Fibroblast of gingiva (primary cell): ENCODE results near the gene CEP63.
"Not testable (repeated sequence)": the region's sequence is repeated elsewhere in the genome, so short reads cannot be mapped to it uniquely, and the experiment has no call there.

Source experiments
- DNase-seq: peaks from one replicate; pipeline ENCODE4 v3.0.0-alpha.2; 2011; ENCODE audit warnings: low read depth

The CEP63 gene

DNA sequence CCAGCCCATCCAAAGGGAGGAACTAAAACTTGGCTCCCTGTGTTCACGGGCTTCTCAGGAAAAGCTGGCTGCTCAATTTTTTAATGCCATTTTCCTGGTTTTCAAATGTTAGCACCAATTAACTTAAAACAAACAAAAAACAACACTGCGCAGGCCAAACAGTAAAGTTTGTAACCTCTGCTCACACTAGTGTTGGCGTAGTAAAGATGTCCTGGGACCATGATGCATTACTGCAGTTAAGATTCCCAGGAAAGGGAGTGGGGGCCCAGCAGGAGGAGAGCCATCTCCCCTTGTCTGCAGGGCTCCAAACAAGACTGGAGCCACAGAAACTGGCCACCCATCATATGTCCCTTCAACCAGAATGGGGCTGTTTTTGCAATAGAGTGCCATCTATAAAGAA lies 91.0 kb downstream of the CEP63 start:
- DNase-seq = no peak

DNA sequence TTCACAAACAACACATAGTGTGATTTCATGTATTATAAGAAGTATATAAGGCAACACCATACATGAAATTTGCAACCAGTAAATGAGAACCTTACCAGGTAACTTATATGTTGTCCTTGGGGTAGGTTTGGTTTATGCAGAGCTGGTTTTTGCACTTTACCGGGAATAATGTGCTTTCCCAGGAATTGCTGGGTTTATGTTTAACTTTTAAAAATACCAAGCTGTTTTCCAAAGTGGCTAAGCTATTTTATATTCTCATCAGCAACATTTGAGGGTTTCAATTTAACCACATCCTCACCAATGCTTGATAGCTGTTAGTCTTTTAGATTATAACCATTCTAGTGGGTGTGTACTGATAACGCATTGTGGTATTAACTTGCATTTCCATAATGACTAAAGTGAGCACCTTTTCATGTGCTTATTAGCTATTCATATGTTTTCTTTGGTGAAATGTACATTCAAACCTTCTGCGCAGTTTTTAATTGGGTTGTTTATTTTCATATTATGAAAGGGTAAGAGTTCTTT lies 93.3 kb downstream of the CEP63 start:
- DNase-seq = no peak

DNA sequence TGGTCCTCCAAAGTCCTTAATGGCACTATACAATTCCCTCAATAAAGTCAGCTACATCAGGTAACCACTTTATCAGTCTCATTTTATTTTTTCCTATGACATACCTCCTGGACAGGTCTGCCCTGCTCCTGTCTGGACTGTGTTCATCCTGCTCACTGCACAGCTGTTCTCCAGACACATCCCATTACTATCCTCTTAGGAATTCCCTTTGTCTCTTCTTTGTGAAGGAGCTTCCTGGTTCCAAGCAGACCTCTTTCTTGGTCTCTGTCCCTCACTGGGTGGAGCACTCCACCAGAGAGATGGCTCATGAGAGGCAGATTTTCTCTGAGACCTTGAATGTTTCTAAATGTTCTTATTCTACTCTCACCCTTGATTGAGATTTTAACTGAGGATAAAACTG lies 104.9 kb downstream of the CEP63 start:
- no peak for DNase-seq

DNA sequence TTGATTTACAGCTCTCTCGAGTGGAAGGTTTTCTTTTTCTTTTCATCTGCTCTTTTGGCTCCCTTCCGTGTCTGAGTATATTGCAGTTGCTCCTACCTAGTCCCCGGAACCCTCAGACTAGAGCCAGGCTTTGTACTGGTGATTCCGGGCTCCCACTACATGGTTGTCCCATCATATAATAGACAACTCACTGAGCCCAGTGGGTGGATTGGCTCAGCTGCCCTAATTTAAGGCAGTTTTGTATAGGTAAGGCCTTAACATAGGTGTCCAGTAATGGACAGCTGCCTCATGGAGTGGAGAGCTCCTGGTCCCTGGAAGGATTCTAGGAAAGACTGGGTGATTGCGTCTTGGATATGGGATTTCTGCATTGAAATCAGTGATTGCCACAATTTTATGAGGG lies 106.9 kb downstream of the CEP63 start:
- DNase-seq = no peak

DNA sequence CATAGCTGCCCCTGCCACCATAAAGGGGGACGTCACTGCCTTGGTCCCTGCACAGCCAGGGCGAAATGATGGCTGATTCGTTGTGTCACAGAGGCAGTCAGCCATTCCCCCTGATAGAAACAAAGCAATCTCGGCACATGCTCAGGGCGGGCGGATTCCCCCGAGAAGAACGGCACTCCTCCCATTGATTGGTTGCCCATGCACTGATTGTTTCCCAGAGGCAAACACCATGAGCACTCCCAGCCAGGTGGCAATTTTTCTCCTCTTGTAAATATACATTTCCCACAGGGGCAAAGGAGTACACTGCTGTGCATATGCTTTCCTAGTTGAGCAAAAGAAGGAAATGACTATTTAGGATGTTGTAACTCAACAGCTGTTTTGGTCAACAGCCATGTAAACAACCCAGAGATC lies 108.5 kb downstream of the CEP63 start:
- no peak for DNase-seq

DNA sequence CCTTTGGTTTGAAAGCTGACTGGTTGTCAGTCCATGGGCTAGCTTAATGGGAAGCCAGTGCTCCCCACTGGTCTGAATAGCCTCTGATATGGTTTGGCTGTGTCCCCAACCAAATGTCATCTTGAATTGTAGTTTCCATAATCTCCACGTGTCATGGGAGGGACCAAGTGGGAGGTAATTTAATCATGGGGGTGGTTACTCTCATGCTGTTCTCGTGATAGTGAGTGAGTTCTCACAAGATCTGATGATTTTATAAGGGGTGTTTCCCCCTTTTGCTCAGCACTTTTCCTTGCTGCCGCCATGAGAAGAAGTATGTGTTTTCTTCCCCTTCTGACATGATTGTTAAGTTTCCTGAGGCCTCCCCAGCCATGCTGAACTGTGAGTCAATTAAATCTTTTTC lies 109.1 kb downstream of the CEP63 start:
- not testable (repeated sequence) for DNase-seq

DNA sequence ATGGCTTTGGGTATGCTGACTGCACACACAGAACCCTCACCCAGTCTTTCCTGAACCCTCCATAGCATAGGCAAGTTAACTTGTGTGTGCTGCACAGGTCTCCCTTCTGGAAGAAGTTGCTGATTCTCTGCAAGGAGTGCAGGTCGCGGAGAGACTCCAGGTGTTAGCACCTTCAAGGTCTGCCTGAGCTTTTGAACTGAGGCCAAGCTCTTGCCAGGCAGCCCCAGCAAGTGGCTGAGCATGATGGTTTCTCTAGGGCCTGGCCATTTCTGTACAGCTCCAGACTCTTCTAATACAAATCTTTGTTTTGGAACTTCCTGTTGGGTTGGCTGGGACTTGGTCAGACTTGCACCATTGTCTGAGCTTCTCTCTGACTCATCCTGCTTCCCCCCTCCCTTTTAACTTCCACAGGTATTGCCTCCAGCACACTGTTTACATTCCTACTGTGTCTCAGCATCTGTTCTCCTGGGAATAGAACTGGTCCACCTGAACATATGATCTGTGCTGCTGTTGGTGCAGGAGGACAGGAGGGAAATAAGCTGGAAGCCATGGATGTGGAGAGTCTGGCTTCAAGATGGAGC lies 111.6 kb downstream of the CEP63 start:
- no peak for DNase-seq

DNA sequence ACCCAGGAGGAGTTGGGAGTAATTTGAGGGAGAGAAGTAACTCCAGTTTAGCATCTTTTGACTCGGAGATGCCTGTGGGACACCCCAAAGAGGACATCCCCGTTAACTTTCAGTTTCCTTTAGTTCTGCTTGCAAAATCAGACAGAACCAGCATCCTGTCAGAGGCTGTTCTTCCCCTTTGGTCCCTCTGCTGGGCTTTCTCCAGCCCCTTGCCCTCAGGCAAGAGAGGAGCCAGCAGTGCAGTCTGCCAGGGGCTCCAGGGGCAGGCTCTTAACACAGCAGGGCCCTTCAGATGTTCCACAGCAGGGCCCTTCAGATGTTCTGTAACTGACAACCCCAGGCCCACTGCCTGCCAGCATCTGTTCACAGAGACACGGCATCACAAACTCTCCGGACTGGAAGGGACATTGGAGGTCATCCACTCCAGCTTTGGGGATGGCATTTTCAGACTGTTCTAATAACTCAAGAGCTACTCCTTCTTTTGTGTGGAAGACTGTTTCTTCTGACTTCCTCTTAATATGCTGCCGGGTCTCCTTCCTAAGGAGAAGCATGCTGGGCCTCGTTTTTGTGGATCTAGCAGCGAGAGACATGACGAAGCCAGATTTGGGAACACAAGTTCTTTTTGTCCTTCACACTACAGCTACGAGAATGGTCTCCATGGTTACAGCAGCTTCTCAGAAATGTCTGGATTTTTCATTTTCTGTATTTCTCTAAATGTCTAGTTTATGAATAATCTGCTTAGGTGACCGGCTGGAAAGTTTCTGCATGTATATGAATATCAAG lies 113.1 kb downstream of the CEP63 start:
- no peak for DNase-seq

DNA sequence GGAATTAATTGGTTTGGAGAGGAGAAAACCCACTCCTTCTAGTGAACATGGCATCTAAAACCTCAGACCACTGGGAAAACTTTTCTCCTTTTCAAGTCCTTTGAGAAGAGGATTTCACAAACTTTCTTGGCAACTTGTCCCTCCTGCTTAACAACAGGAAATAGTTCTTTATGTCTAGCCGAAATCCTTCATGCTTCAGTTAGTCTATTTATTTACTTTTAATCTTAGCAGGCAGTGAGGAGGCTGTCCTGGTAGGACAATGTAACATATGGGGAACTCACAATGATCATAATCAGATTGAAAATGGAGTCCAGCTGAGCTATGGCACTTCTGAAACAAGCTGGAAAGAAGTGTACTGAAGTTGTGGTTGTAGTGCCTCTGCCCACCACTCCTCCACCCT lies 114.3 kb downstream of the CEP63 start:
- DNase-seq = peak; percentile 83

DNA sequence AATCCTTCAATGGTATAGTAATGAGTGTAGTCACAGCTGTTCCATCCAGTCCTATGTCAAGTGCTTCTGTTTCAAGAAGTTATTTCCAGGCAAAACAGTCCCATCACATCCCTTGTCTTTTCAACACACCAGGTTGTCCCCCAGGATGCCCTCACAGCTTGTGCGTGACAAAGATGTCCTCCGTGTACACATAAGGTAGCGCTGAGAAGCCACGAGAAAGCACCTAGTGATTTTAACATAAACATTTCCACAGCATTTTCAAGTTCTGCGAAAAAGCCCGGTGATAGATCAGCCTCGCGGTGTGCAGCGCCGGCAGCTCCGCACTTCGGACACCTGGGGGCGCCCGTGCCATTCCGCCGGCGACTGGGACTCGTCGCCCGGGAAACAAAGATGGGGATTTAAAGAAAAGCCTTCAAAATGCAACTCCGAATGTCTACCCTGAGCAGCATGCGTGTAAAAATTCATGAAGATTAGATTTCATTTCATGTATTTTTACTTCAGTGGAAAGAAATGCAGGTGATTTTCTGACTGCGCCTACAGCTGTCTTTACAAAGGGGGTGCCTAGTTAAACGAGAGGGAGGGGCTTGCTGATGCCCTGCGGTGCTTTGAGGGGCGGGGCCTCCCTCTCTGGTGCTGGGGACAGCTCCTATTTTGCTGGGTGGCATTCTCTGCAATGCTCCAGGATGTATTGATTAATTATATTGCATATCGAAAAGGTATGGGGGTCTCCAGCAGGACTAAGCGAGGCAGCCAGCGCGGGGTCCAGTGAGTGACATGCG lies 115.0 kb downstream of the CEP63 start:
- DNase-seq = peak; percentile 55

DNA sequence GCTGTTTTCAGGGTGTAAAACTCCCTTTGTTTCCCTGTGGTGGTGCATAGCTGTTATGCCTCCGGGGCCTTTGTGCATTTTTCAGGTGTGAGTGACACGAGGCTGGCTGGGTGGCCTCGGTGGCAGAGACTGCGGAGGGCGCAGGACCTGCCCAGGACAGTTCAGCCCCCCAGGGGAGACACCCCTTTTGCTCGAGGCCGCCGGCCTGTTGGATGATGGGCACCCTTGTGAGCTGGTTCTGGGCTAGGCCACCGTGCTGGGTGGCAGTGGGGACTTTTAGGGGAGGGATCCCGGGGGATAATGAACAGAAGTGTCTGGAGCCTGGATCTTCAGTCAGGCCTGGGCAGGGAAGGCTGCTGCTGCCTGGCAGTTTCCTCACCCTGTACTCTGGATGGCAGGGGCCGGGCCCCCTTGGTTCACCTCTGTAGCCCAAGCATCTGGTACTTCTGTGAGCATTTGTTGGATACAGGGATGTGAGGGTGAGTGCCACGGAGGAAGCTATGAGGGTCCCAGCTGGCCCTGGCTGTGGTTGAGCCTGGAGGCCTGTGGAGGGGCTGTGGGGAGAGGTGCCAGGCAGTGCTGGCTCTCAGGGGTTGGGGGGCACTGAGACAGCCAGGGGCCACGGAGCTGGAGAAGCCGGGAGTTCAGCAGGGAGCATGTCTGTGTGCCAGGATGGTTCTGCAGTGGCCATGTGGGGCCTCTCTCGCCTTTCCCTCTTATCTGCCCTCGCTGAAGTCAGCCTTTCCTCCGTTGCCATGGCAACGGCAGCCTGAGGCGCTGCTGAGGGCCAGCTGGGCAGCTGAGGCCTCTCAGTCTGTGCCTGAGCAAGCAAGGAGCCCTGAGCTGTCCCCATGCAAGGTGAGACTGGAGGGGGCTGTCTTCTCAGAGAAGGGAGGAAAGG lies 115.9 kb downstream of the CEP63 start:
- DNase-seq = no peak

DNA sequence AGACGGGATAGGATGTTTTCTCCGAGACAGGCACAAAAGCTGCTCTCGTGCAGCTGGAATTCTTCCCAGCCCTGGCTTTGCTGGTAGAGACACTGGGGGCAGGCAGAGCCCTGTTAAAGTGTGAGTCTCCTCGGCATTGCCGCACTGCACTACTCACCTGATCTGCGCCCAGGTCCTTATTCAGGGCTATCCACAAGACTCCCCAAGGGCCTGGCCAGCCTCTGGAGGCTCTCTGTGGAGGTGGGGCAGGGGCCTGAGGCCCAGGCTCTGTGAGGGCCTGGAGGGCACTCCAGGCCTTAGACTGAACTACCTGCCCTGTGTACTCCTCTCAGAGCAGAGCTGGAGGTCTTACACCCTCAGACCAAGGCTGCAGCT lies 116.6 kb downstream of the CEP63 start:
- DNase-seq = no peak

DNA sequence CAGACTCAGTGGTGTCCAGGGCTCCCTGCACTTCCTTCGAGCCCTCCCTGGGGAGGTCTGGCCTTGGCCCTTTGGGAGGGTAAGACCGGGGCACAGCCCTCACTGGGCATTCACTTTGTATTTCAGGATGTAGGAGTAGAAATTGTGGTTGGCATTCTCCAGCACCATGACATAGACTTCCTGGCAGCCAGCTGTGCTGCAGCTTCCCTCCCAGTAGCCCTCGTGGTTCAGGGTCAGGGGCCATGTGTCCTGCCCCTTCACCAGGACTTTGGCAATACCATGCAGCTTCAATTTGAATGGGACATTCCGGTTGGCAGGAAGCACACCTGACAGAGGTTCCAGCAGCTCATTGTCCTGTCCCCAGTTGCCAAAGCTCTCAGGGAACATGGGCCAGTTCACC lies 117.6 kb downstream of the CEP63 start:
- DNase-seq = no peak

DNA sequence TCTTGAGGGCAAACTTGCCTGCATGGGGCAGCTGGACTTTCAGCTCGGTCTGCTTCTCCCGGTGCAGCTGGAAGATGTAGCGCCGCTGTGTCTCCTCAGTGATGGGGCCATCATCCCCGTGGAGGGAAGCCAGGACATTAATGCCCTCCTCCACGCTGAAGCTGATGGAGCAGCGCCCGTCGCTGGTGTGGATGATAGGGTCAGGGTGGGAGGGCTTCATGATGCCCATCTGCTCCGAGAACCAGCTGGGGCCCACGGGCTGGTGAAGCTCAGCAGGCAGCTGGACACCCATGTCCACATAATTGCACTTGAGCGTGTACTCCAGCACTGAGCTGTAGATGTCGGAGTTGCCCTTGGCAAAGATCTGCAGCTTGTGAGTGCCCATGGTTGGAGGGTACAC lies 118.1 kb downstream of the CEP63 start:
- no peak for DNase-seq

DNA sequence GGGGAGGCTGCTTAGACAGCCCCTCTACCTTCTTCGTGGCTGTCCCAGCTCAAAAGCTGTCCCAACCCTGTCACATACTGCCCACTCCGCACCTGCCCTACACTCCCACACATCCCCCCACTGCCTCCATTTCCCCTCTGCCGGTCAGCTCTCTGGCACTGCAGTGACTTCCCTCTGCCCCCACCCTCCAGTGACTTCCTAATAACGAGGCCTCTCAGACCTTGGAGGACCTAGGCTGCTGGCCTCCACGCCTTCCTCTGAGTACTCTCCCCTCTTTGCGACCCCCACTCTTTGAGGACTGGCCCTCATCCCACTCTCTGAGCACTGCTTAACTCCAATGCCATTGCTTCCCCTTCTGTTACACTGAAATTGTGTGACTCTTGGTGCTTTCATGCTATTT lies 119.7 kb downstream of the CEP63 start:
- no peak for DNase-seq

DNA sequence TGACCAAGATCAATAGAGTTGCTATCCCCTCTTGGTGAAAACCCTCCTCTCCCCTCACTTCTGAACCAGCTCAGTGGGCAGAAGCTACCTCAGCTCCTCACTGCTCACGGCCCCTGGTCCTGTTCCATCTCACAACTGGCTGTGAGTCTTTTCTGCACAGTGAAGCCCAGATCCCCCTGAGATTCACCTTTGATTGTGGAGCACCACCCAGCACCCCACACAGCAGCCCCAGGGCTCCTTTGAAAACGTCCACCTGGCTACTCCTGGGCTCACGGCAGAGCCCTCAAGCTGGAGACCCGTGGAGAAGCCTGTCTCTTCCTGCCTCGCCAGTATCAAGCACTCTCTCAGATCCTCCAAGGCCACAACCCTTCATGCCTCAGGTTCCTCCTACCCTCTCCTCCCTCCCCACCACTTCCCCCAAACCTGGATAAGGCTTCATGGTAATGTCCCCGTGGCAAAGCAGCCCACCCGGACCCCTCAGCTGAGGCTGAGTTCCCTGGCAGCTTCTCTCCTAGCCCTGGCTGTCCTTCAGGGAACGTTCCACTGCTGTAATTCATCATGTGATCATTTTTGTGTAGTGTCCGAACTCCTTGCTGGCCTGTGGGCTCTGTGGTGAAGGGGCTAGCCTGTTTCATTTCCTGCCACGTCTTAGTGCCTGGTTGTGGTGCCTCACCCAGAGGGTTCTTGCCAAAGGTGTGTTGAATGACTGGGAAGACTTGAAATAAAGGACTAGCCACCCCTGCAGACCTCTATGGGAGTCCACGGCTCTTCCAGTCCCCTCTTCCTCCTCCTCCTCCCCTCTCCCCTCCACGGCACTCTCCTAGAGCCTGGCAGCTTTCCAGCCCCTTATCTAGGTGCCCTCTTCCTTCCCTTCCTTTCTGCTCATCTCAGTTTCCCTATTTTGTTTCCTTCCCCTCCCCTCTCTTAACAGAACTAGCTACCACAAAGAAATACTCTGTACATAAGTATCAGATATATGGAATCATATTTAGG lies 120.5 kb downstream of the CEP63 start:
- no peak for DNase-seq

DNA sequence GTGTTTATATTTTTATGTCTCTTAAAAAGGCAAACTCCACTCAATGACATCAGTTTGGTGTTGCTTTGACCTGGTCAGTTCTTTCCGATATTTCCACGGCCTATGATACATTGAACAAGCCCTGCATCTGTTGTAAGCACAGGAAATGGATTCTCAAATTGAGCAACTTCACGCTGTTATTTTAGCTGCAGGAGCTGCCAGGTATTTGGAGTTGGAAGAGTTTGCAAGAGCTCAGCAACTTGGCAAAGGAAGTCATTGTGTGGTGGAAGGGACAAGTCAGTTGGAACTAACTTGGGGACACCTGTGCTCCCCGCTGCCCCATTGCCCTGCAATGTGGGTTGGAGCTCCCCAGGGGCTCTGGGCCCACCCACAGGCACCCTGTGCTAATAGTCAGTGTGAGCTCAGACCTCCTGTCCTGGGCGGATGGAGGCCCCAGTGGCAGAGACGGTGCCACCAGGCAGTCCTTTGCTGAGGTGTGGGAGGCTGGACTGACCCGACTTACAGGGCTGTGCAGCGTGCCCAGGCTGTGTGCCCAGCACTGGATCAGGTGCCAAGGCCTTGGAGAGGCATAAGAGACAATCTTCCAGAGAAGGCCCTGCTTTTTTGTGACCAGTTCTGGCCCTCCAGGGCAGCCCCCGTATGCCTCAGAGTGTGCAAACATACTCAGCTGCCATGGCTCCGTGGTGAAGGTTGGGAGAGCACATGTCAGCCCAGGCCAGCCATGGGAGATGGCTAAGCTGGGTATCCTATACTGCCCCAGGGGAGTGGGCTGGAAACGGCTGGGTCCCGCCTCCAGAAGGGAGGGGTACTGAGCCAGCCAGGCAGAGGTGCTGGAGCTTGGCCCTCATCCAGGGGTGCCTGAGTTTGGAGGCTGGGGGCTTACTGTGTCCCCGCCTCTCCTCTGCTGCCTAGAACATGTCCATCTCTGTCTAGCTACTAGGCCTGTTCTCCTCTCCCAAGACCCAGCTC lies 121.5 kb downstream of the CEP63 start:
- peak; percentile 12 for DNase-seq

DNA sequence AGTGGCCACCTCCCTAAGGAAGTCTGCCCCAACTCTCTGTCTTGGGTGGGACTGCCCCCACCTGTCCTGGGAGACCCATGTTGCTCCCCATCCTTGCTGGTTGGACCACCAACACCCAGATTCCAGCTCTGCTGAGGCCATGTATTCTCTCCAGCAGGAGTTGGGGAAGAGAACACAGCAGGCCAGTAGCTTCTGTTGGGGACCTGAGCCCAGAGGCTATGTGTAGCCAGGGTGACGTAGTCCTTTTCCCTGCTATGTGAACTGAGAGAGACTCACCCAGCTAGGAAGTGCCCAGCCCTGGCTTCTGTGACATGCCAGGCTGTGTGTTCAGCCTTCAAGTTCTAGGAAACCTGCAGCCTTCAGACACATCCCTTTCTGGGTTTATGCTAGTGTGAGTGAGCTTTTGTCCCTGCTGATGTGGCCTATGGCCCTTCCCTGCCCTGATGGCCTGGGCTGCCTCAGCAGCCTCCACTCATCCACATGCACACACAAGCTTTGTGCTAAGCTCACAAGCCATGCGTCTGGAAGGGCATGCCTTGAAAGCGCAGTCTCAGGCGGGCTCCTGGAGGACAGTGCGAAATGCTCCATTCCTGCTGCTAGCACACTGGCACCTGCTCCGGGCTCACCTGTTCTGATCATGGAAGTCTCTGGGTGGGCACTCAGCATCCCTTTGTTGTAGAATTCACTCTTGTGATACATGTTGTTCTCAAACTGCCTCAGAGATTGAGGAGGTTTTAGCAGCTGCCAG lies 122.3 kb downstream of the CEP63 start:
- no peak for DNase-seq
